C4-2B (cell line): ENCODE data around the gene FNDC3B.
"Not testable (repeated sequence)": the region's sequence is repeated elsewhere in the genome, so short reads cannot be mapped to it uniquely, and the experiment has no call there.

Experiments used
- H3K27ac ChIP-seq: fragments of 450-650 bp; 2 replicates; pipeline ENCODE4 v1.5.1; 2017
- CTCF ChIP-seq: fragments of 450-650 bp; conservative IDR thresholded peaks from 2 replicates; pipeline ENCODE4 v1.5.1; 2017; ENCODE audit warnings: mild to moderate bottlenecking
- ZFX ChIP-seq: fragments of 450-650 bp; IDR thresholded peaks from 2 replicates; pipeline ENCODE4 v1.6.1; 2017

FNDC3B gene

DNA sequence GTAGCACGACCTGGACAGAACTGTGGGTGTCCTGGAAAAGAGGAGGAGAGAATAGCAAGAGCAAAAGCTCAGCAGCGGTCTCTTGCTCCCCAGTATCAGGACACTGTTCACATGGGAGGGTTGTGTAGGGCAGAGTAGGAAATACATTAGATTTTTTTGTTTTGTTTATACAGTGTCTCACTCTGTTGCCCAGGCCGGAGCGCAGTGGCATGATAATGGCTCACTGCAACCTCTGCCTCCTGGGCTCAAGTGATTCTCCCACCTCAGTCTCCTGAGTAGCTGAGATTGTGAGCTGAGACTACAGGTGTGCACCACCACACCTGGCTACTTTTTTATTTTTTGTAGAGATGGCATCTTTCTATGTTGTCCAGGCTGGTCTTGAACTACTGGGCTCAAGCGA lies 53.3 kb downstream of the FNDC3B start:
- H3K27ac ChIP-seq: no peak overlapping the region
- TF ChIP-seq CTCF (no peak), ZFX (no peak)

DNA sequence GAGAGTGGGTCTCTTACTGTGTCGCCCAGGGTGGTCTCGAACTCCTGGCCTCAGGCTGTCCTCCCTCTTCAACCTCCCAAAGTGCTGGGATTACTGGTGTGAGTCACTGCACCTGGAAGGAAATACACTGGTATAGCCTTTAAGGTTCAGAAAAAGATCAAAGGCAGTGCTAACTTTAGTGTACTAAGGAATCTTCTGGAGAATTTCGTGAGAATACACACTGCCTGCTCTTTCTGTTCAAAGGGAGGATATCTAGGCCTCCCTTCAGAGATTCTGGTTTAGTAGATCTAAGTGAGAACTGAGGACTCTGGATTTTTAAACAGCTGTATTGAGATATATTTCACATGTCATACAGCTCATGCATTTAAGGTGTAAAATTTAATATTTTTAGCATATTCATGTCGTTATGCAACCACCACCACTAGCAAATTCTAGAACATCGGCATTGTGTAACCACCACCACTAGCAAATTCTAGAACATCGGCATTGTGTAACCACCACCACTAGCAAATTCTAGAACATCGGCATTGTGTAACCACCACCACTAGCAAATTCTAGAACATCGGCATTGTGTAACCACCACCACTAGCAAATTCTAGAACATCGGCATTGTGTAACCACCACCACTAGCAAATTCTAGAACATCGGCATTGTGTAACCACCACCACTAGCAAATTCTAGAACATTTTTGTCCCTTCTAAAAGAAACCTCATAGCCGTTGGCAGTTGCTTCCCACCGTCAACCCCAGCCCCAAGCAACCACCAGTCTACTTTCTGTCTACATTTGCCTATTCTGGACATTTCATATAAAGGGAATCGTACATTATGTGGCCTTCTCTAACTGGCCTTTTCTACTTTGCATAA lies 54.4 kb downstream of the FNDC3B start:
- not testable (repeated sequence) for H3K27ac ChIP-seq

DNA sequence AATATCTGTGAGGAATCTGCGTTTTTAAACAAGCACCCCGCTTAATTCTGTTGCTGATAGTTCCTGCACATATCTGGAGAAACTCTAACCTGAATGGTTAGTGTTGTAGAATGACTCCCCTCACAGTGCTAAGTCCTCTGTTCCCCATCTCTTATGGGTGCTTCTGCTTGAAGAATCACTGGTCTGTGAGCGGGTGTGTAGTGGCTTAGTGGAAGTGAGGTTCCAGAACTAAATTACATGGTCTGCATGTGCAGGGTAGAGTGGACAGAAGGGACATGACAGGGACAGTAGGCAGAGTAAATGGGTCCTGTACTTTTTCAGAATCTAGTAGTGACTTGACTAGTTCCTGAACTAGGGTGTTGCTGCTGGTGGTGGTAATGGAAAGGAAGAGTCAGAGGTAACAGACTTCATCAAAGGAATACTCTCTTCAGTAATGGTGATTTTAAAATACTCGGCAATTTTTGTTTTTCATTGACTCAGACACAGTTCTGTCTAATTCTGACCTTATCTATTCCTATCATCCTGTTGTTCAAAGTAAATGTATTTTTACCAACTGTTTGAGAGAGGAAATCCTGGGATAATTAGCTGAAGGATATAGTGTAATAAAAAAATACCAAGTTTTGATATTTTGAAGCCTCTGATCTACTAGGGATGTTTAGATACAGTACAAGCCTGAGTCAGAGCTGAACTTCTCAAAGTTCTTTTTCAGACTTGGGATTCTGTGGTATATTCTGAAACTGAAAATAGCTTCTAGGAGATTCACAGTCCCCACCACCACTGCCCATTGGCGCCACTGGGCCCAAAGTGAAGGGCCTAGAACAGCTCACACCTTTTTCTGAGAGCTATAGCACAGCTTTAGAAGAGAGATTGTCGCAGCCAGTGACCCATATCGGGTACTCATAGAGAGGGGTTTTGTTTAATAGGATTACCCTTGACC lies 55.5 kb downstream of the FNDC3B start:
- TF ChIP-seq ZFX (no peak), CTCF (no peak)
- no peak overlapping the region for H3K27ac ChIP-seq

DNA sequence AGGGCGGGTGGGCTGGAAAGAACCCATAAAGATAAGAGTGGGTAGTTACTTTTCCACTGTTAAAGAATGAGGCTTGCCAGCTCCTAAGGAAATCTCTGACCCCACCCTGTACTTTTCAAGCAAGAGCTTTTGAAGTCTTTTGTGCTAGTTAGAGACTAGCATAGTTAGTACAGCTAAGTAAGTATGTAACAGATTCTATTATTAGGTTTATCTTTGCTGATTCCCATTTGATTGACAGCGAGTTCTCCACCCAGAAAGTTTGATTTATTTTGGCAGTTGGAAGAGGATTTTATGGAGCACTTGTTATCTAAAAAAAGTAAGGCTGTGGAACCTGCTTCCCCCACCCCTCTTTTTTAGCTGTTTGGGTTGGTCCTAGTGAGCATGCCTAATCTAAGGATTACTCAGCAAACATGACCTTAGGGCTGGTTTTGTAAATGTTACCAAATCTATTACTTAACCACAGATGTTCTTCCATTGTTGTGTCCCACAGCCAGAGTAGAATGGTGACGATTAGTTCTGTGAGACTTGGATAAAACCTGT lies 57.6 kb downstream of the FNDC3B start:
- no peak overlapping the region for H3K27ac ChIP-seq

DNA sequence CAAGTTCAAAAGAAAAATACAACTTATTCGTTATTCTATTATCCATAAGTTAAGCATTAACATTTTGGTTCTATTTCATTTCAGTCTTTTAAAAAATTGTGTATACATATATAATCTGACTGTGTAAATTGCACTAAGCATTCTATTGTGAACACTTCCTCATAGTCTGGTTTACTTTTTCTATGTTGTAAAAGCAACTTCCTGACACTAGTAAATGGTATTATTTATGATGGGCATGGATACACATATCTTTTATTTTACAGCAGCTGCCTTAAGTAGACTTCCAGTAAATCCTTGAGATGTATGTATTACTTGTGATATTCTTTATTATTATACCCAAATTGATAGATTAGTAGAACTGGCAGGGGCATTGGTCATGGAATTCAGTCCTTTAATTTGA lies 58.2 kb downstream of the FNDC3B start:
- H3K27ac ChIP-seq: no peak overlapping the region
- TF ChIP-seq ZFX: no peak
- no peak for TF ChIP-seq CTCF

More for the DNA sequence above, 57.6 kb downstream of the FNDC3B start:
- TF ChIP-seq ZFX (no peak), CTCF (no peak)

- TF ChIP-seq ZFX: no peak
- TF ChIP-seq CTCF: no peak
- H3K27ac ChIP-seq: no peak overlapping the region
Measured at GRCh38 chr3:172098698-172099494, 59.5 kb downstream of the FNDC3B start.

DNA sequence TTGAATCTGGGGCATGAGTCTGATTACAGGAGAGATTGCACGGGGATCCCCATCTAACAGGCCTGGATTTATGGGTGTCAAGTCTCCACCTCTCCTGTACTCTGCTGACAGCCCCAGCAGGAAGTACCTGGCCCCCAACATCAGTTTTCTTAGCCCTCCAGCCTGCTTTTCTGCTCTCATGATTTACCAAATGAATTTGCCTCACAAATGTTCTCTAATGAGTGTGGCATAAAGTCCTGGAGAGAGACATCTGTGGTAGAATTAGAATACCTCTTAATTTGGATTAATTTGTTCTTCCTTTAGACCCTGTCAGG lies 60.1 kb downstream of the FNDC3B start:
- H3K27ac ChIP-seq: no peak overlapping the region
- no peak for TF ChIP-seq ZFX
- no peak for TF ChIP-seq CTCF
